Right kidney (tissue), 9 donors: ENCODE data around the gene GGCX.
"Not testable (repeated sequence)": the region's sequence is repeated elsewhere in the genome, so short reads cannot be mapped to it uniquely, and the experiment has no call there.

Source experiments
- DNase-seq: peaks from one replicate; pipeline ENCODE4 v3.0.0-alpha.2; 2016
- long read RNA-seq, 8 donors: transcript quantifications; one replicate each; lab custom pipeline, GENCODE V29; 2026

GGCX gene
- long read RNA-seq, donor 1, full-length matches to known transcripts: 13 of 132 reads
- long read RNA-seq, donor 1, partial matches to known transcripts: 14 of 132 reads
- long read RNA-seq, donor 1, other reads (novel, unspliced or antisense): 105 of 132 reads
- long read RNA-seq, donor 2, full-length matches to known transcripts: 12 of 12 reads
- long read RNA-seq, donor 2, partial matches to known transcripts: 0 of 12 reads
- long read RNA-seq, donor 2, other reads (novel, unspliced or antisense): 0 of 12 reads
- long read RNA-seq, donor 3, full-length matches to known transcripts: 3 of 3 reads
- long read RNA-seq, donor 3, partial matches to known transcripts: 0 of 3 reads
- long read RNA-seq, donor 3, other reads (novel, unspliced or antisense): 0 of 3 reads
- long read RNA-seq, donor 4, full-length matches to known transcripts: 12 of 197 reads
- long read RNA-seq, donor 4, partial matches to known transcripts: 111 of 197 reads
- long read RNA-seq, donor 4, other reads (novel, unspliced or antisense): 74 of 197 reads
- long read RNA-seq, donor 5, full-length matches to known transcripts: 8 of 94 reads
- long read RNA-seq, donor 5, partial matches to known transcripts: 76 of 94 reads
- long read RNA-seq, donor 5, other reads (novel, unspliced or antisense): 10 of 94 reads
- long read RNA-seq, donor 6, transcript GGCX-210 (3 exons, 684 nt): major isoform, 6 of 64 reads
- long read RNA-seq, donor 6, partial matches to known transcripts: 21 of 64 reads
- long read RNA-seq, donor 6, other reads (novel, unspliced or antisense): 37 of 64 reads
- long read RNA-seq, donor 7, full-length matches to known transcripts: 10 of 10 reads
- long read RNA-seq, donor 7, partial matches to known transcripts: 0 of 10 reads
- long read RNA-seq, donor 7, other reads (novel, unspliced or antisense): 0 of 10 reads
- long read RNA-seq, donor 8, partial matches to known transcripts: 0 of 5 reads
- long read RNA-seq, donor 8, other reads (novel, unspliced or antisense): 0 of 5 reads

GRCh38 chr2:85561280-85562212 is at the start of gene GGCX:
Gene GGCX (minus strand): TSS chr2:85561493. CDS start chr2:85561428, 65 bp downstream.
- DNase-seq: peak; percentile 91

DNA sequence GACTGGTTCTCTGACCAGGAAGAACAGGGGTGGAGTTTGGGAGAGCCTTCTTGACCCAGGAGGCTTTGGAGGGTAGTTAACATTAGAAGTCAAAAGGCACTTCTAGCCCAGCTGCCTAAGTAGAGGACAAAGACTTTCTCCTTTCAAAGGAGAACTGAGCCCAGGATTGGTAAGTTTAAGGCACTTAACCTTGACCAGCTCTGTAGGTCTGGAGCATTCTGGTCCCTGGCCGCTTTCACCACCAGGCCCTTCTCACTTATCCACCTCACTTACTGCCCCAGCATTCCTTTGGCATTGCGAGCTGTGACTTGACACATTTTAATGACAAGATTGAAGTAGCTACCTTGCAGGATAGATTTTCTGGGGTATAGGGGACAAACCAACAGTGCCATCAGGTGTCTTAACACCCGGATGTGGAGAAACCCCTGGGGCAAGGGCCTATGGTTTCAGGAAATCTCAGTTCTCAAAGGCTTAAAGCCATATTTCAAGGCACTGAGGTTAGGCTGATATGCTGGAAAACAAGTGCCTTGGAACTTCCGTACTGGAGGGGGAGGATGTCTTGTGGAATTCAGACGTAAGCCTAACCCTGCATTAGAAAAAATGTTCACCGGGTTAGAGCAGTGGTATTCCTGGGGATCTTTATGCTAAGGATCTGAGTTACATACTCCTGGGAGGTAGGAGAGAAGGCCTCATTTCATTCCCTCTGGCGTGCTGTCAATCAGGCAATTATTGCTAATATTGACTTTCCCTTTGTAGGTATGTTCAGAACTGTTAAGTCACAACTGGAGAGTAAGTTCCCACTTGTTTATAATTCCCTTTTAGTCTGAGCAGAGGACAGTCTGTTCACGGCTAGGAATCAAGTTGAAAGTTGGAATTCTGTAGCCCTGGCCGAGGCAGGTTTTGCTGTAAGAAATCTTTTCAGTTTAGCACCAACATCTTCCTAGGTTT is 46.2 kb upstream of the GGCX start:
- no peak for DNase-seq

- DNase-seq: no peak
Observed at GRCh38 chr2:85606116-85606455, 44.8 kb upstream of the GGCX start.

DNA sequence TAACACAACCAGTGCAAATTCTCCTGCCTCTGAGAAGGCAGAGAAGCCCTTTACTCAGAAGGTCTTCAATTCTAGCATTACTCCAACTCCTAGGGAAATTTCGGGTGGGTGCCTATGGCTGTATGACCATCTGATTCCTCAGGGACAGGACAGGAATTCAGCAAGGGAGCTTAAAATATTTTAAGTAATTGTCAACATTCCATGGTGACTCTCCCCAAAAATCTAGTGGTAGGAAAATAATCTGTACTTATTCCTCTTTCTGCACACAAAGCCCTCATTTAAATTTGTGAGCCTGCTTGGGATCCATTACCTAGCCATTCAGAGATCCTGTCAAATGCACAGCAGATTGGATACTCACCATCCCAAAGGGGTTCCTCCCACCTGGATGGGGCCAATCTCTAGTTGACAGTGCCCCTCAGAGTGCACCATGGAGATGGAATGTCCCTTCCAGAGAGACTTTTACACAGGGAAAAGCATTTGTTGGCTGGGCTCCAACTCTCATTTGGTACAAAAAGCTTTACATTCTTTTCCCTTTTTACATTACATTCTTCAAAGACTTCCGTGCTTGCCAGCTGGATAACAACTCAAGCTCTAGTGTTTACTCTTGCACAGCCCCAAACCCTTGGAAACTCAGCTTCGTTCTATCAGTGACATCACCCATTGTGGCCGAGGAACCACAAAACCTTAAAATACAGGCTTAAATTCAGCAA is 44.3 kb upstream of the GGCX start:
- no peak for DNase-seq

DNA sequence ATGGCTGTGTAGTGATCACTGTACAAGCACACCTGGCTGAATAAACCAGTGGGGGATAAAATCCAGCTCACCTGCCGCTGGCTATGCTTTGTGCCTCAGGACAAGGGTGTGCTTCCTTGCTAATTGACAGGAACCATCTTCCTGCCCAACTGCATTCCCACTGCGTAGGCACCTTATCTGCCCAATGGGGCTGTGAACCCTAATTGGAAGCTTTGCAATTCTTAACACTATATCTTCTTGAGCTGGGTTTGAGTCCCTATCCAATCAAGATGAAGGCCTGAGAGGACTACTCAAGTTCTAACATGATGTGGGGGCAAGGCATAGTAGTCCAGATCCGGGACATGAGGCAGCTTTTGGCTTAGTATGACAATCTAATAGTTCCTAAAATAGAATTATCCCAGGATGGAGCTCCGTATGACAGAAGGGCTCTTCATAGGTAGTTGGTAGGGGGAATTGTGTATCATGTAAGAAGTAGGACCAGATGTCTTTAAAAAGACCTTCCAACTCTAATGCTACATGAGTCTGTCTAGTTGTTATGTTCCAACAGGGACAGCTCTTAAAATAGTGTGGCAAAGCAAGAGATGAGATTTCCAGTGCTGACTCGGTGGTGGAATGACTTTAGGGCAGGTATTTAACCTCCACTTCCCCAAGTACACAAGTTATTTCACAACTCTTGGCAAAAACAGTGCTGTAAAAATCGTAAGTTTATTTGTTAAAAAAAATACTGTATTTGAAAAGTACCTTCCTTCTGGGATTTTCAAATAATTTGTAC is 43.5 kb upstream of the GGCX start:
- DNase-seq: no peak

- not testable (repeated sequence) for DNase-seq
Observed at GRCh38 chr2:85604133-85604444, 42.8 kb upstream of the GGCX start.

DNA sequence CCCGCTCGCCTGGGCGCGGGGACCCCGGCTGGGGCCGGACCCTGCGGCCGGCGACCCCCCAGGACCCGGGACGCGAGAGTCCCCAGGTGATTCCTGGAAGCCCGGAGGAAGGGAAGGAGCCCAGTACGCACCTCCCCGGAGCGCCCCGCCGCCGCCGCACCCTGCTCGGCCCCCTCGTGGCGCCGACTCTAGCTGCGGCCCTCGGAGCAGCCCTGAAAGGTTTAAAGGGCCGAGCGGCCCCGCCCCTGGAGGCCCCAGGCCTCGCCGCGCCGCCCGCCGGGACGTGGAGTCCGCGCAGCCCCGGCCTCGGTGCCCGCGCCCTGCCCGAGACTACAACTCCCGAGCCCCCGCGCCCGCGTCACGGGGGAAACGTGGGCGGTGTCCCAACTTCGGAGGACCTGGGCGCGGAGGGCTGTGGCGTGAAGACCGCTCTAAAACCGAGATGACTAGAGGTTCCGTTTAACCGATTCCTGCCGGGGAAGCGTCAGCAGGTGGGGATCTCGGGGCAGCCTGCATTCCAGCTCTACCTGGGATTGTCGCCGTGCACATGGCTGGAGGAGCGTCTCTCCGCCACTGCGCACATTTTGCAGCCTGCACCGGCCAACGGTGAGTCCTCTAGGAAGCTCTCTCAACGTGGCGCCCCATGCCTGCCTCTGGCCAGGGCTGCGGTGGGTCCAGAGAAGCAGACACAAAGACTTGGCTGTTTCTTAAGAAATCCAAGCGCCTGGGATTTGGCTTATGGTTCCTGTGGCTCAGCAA is 41.4 kb upstream of the GGCX start, which contains the start of gene TMEM150A:
Gene TMEM150A, minus strand, starts transcription at position 223 of the 759 bp plus-strand sequence. CDS start 750 bp downstream, outside the sequence.
- DNase-seq: peak; percentile 86

DNA sequence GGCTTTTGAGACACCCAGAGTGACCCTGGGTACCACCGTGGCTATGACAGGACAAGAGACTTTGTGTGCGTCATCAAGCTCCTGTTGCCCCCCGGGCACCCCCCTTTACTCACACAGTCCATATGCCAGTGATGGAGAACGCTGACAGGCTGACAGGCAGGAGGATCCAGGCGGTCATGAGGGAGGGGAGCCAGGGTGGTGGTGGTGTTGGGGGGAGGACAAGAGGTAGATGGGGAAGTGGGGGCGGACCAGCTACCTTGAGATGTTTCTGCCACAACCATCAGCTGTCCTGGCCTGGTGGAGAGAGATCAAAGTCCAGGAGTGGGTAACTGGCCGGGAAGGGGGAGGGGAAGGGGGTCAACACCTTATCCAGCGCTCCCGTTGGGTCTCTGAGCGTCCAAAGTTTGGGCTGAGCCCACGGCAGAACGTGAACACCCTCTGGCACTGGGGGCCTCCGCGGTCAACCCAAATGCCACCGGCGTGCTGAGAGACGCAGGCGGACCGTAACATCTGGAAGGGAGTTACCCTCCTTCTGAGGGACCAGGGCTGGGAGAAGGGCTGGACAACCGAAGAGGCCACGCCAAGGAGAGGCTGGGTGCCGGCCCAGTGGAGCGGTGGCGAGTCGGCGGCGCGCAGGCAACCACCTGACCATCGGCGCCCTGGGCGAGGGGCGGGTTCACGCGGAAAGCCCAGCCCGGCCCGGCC is 40.6 kb upstream of the GGCX start:
- no peak for DNase-seq

DNA sequence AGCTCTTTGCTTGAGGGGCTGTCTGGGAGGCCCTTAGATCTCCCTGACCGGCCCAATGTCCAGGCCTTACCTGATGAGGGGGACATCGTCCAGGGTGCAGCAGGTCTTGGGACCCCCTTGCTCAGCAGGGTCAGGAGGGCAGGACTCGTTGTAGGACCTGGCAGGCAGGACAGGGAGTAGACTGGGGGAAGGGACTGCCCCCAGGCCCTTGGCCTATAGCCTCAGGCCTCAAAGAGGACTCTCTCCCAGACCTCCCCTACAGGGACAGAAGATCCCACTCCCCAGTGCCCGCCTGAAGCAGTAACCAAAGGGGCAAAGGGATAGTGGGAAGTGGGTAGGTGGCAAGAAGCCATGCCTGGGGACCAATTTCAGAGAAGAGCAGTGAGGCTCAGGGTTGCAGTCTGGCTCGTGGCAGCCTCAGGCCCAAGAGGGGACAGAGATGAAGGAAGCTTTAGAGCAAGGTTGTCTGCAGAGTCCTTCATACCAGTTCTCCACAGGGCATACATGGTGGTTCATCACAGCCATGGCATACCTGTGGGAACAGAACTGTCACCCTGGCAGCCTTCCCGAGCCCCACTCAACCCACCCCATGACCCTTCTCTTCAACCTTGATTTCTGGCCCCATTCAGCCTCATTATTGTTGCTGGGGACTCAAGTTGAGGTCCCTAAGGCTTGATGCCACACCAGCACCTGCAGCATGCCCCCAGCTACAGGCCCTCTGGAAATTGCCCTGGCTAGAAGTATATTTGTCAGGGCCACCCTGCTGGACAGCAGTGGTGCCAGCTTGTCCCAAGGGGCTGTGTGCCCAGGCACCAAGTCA is 39.9 kb upstream of the GGCX start:
- DNase-seq: no peak

DNA sequence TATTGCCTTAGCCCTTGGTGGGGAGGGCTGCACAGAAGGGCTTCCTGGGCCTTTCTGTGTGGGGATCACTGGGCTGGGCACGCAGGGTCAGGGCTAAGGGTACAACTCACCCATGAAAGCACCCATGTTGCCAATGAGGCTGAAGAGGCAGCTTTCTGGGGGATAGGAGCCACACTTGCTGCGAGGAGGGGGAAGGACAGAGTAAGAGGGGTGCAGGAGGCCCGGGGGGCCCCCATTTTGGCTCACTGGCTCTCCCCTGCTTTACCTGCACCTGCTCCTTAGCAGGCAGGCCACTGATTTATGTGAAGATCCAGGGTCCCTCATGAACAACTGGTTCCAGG is 38.9 kb upstream of the GGCX start:
- no peak for DNase-seq

- no peak for DNase-seq
Observed at GRCh38 chr2:85599468-85600234, 38.4 kb upstream of the GGCX start.

DNA sequence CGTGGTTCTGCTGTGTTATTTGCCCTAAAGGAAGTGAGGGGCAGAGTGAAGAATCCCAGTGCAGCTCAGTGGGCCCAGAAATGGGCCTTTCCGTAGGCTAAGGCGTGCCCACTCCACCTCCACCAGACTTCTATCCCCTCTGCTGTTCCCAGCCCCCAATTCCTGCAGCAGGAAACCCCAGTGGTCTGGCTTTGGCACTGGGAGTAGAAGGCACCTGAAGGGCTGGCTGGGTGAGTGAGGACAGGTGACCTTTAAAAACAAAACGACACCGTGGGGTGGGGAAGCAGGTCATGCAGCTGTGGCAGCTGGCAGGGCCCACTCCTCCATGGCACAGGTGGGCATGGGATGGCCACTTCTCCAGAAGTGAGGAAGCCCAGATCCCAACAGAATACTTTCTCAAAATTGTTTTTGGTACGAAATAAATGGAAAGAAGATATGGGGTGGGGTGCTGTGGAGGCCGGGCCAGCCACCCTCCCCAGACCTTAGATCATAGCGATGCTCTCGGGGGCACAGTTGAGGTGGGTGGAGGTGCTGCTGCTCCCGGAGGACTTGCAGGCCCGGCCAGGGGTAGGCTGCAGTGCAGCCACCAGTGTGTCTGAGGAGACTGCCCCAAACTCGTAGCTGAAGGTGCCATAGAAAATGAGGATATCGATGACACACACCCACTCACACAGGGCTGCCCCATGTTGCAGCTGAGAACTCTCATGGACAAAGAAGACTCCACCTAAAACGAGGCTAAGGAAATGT is 37.5 kb upstream of the GGCX start:
- no peak for DNase-seq

- DNase-seq: no peak
Observed at GRCh38 chr2:85597241-85597640, 35.9 kb upstream of the GGCX start.

- no peak for DNase-seq
Observed at GRCh38 chr2:85596486-85597143, 35.3 kb upstream of the GGCX start.

- no peak for DNase-seq
Observed at GRCh38 chr2:85596026-85596333, 34.7 kb upstream of the GGCX start.
